Stimulated activated CD4-positive, alpha-beta T cell treated with anti-CD3 and anti-CD28 coated beads, Interleukin-2, amount 100 ng/mL, for 4 hours (primary cell): ENCODE results near the gene WIPI1.
"Not testable (repeated sequence)": the region's sequence is repeated elsewhere in the genome, so short reads cannot be mapped to it uniquely, and the experiment has no call there.

ENCODE experiments used
- DNase-seq: peaks from one replicate; pipeline ENCODE4 v3.0.0-alpha.2; 2020; ENCODE audit warnings: low read depth

WIPI1 gene

DNA sequence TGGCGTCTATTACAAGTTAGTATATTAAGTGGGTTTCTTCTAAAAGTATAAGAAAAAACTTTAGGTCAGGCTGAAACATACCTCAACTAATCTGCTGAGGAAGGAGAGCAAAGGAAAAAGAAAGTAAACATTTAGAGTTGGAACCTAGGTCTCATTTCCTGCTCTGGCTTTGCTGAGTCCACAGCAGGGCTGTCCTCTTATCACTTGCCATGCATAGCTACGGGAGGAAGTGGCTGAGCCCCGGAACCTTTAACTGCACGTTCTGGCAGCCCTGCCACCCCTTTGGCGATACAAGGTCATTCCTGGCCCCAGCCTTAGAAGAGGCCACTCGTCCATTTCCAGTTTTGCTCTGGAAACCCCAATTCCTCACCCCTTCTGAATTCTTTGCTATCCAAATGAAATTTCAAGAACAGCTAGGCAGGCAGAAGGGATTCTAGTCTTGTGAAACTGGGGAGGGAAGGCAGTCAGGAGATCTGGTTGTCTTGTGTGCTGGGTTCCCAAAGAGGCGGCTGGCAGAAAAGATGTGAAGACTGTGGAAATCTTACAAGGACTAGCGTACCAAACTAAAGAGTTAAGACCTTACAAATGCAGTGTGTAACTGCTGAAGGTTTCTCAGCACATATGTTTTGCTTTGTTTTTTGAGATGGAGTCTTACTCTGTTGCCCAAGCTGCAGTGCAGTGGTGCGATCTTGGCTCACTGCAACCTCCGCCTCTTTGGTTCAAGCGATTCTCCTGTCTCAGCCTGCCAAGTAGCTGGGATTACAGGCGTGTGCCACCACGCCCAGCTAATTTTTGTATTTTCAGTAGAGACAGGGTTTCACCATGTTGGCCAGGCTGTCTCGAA is 19.1 kb downstream of the WIPI1 start:
- no peak for DNase-seq

DNA sequence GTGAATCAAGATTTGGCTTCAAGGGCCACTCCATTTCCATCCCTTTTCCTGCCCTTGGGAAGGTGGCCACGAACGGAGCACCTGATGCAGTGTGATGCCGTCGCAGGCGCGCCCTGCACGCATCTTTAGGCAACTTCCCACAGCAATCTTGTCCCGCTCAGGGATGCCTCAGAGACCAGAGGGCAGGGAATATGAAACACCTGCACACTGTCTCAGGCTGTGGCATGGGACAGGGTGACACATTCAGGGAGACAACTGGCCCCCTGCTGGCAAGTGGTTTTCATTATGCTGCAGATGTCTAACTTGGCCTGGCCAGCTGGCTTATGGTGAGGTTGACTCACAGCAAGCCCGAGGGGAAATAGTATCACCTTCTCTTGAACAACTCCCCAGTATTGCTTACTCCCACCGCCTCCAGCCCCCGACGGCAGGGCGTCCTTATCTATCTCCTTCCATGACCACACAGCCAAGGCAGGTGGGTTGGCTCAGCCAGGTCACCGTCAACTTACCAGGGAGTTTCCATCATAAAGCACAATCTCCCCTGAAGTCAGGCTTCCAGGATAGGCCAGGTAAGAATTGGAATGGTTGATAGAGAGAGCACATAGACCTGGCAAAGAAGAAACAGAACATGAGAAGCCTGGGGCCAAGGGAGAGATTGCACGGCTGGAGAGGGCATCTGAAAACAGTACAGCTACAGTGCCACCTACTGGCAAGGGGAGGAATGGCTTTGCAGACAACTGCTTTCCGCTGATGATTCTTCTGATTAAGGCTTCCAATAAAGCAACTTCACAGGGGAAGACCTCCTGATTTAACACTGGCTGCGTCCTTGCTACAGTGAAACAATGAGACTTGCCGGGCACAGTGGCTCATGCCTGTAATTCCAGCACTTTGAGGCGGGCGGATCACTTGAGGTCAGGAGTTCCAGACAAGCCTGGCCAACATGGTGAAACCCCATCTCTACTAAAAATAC is 21.1 kb downstream of the WIPI1 start:
- peak; percentile 72 for DNase-seq

- no peak for DNase-seq
These were observed 21.9 kb downstream of the WIPI1 start for GRCh38 chr17:68435361-68435760.

GRCh38 chr17:68433911-68434508 is 23.3 kb downstream of the WIPI1 start:
- DNase-seq = no peak

DNA sequence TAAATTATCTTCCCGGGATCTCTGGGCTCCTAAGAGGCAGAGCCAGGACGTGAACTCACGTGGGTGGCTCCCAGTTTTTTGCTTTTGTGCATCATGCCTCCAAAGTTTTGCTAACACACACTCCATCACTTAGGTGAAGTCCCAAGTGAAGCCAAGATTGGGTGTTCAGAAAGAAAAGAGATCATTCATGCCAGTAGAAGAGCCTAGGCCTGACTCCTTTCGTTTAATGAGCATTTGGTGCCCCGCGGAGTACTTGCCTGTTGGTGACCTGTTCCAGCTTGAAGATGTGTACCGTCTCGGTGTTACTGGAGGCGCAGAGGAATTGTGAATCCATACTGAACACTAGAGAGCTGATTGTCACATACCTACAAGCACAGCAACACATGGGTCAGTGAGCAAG is 24.1 kb downstream of the WIPI1 start:
- no peak for DNase-seq

GRCh38 chr17:68432086-68432864 is 25.0 kb downstream of the WIPI1 start:
- no peak for DNase-seq

DNA sequence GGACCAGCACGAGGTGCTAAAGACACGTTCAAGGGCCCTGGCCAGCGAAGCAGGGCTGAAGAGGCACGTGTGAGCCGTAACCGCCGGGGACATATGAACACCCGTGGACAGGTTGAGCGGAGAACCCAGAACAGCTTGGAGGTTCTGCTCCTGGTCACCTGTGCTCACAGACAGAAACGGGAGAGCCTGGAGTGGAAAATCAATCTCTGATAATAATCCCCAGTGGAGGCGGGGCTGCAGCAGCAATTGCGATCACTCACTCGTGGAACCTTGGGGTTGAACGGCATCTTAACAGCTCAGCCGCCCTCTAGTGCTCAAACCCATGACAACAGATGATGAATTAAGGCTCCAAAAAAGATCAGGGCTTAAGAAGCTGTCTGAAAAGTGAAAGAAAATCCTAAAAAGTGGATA is 25.6 kb downstream of the WIPI1 start:
- DNase-seq = peak; percentile 48

- no peak for DNase-seq
These were observed 26.2 kb downstream of the WIPI1 start for GRCh38 chr17:68431045-68431608.

DNA sequence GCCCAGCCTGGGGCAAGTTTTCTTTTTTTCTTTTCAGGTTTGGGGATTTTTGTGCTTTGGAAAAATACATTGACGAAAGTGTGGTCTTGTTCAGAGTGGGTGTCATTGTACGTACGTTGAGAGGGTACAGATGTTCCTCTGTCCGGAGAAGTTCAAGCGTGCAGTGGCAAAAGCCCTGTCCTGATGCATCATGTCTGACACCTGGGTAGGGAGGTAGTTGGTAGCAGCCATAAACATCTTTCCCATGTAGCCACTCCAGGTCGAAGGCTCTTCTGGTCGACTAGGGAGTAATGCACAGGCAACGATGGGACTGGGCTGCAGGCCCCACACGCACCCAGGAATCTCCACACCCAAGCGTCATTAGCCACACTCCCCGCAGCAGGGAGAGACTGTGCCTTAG is 27.4 kb downstream of the WIPI1 start:
- DNase-seq = no peak

GRCh38 chr17:68428498-68429172 is 28.7 kb downstream of the WIPI1 start:
- no peak for DNase-seq

- no peak for DNase-seq
These were observed 29.7 kb downstream of the WIPI1 start for GRCh38 chr17:68427575-68427974.

DNA sequence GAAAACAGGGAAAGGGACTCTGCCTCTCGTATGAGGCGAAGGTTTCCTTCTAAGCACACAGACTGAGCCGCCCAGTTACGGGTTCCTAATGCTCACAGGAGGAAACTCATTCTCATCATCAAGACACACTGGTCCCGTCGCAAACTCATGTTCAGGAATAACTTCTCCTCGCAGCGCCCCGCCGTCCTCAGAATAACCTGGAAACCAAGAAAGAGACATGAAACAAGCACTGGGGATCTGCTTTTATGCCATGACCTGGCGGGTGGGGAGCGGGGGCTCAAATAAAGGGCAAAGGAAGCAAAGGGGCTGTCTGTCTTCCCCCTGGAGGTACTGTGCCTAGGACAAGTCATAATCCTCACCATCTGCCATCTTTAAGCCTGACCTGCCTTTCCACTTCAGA is 31.3 kb downstream of the WIPI1 start:
- DNase-seq = no peak

GRCh38 chr17:68424861-68425260 is 32.4 kb downstream of the WIPI1 start:
- no peak for DNase-seq

GRCh38 chr17:68424203-68424602 is 33.1 kb downstream of the WIPI1 start:
- no peak for DNase-seq

GRCh38 chr17:68423251-68423650 is 34.0 kb downstream of the WIPI1 start:
- no peak for DNase-seq

- DNase-seq = no peak
These were observed 34.5 kb downstream of the WIPI1 start for GRCh38 chr17:68422821-68423220.

GRCh38 chr17:68421486-68421885 is 35.8 kb downstream of the WIPI1 start:
- DNase-seq = no peak

DNA sequence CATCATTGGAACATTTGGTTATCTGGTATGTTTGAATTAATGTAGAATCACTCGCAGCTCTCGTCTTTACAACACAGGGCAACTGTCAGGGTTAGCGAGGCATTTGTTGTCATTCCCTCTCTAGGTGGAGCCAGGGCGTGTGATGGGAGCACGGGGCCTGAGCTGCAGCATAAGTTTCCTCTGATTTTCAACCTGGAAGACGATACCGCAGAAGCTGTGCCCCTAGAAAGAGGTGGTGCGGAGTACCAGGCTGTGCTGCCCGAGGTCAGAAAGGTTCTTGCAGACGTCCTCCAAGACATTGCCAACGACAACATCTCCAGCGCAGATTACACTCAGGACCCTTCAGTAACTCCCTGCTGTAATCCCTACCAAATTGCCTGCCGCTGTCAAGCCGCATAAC is 37.2 kb downstream of the WIPI1 start:
- no peak for DNase-seq

GRCh38 chr17:68418876-68419275 is 38.4 kb downstream of the WIPI1 start:
- no peak for DNase-seq

GRCh38 chr17:68417317-68417716 is 40.0 kb downstream of the WIPI1 start:
- DNase-seq = no peak

DNA sequence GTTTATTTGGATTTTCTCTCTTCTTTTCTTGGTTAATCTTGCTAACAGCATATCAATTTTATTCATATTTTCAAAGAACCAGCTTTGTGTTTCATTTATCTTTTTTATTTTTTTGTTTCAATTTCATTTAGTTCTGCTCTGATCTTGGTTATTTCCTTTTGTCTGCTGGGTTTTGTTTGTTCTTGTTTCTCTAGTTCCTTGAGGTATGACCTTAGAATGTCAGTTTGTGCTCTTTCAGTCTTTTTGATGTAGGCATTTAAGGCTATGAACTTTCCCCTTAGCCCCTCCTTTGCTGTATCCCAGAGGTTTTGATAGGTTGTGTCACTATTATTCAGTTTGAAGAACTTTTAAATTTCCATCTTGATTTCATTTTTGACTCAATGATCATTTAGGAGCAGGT is 42.4 kb downstream of the WIPI1 start:
- DNase-seq = not testable (repeated sequence)
